GM23338 (cell line): ENCODE data around the gene USP48.

Experiments
- EZH2phosphoT487 ChIP-seq: fragments of 200-600 bp; sonication (generic); IDR thresholded peaks from one replicate; pipeline ENCODE4 v1.8.1; 2018; ENCODE audit warnings: antibody characterized with exemption; ENCODE audit not compliant: unreplicated experiment
- JUNB ChIP-seq: IDR thresholded peaks from one replicate; pipeline ENCODE4 v1.6.1; 2016; ENCODE audit warnings: antibody characterized with exemption; ENCODE audit not compliant: unreplicated experiment
- POLR2AphosphoS5 ChIP-seq: IDR thresholded peaks from 2 replicates; pipeline ENCODE4 v1.6.1; 2016; ENCODE audit warnings: antibody characterized with exemption, low read depth
- ZNF331 ChIP-seq: fragments of 250-450 bp; sonication (Bioruptor Pico); IDR thresholded peaks from 2 replicates; pipeline ENCODE4 v1.5.0; 2020; ENCODE audit warnings: low read depth, mild to moderate bottlenecking, moderate library complexity
- TF ChIP-seq, protein P1 (sequence below): IDR thresholded peaks from one replicate; pipeline ENCODE4 v1.6.1; 2018; ENCODE audit warnings: antibody characterized with exemption; ENCODE audit not compliant: unreplicated experiment
- TF ChIP-seq, protein P2 (sequence below), 2 experiments: fragments of 200-600 bp in 1 of 2; sonication (generic) in 1 of 2; conservative IDR thresholded peaks; 2 replicates each; pipeline versions ENCODE4 v1.5.1 to v1.6.1; 2016 to 2017; ENCODE audit warnings: antibody characterized with exemption in 2 of 2, low read depth in 2 of 2, mild to moderate bottlenecking in 2 of 2, moderate library complexity in 1 of 2

DNA sequence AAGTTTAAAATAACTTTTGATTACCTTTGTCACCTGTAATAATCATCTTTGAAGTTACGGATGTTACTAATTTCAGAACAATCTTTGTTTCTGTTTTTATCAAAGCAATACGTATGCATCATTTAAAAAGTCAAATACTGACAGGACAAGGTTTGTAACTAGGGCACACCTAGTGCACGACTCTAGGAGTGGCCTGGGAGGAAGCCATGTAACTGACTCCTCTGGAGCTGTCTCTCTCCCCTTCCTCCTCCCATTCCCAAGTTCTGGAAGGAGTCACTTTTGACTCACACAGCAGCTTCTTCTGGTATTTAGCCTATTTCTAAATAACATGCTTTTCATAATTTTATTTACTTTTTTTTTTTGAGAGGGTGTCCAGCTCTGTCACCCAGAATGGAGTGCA lies 102.0 kb downstream of the USP48 start:
- TF ChIP-seq, protein P1, sequence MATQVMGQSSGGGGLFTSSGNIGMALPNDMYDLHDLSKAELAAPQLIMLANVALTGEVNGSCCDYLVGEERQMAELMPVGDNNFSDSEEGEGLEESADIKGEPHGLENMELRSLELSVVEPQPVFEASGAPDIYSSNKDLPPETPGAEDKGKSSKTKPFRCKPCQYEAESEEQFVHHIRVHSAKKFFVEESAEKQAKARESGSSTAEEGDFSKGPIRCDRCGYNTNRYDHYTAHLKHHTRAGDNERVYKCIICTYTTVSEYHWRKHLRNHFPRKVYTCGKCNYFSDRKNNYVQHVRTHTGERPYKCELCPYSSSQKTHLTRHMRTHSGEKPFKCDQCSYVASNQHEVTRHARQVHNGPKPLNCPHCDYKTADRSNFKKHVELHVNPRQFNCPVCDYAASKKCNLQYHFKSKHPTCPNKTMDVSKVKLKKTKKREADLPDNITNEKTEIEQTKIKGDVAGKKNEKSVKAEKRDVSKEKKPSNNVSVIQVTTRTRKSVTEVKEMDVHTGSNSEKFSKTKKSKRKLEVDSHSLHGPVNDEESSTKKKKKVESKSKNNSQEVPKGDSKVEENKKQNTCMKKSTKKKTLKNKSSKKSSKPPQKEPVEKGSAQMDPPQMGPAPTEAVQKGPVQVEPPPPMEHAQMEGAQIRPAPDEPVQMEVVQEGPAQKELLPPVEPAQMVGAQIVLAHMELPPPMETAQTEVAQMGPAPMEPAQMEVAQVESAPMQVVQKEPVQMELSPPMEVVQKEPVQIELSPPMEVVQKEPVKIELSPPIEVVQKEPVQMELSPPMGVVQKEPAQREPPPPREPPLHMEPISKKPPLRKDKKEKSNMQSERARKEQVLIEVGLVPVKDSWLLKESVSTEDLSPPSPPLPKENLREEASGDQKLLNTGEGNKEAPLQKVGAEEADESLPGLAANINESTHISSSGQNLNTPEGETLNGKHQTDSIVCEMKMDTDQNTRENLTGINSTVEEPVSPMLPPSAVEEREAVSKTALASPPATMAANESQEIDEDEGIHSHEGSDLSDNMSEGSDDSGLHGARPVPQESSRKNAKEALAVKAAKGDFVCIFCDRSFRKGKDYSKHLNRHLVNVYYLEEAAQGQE: no peak
- TF ChIP-seq, protein P2, sequence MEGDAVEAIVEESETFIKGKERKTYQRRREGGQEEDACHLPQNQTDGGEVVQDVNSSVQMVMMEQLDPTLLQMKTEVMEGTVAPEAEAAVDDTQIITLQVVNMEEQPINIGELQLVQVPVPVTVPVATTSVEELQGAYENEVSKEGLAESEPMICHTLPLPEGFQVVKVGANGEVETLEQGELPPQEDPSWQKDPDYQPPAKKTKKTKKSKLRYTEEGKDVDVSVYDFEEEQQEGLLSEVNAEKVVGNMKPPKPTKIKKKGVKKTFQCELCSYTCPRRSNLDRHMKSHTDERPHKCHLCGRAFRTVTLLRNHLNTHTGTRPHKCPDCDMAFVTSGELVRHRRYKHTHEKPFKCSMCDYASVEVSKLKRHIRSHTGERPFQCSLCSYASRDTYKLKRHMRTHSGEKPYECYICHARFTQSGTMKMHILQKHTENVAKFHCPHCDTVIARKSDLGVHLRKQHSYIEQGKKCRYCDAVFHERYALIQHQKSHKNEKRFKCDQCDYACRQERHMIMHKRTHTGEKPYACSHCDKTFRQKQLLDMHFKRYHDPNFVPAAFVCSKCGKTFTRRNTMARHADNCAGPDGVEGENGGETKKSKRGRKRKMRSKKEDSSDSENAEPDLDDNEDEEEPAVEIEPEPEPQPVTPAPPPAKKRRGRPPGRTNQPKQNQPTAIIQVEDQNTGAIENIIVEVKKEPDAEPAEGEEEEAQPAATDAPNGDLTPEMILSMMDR (conservative IDR thresholded peaks at IDR 0.05; ENCODE audit: low read depth in 2 of 2): no peak
- TF ChIP-seq ZNF331 (no peak), EZH2phosphoT487 (no peak), POLR2AphosphoS5 (no peak), JUNB (no peak)
